RWPE2 (cell line): ENCODE results near the gene TM4SF20.

Experiments
- ATAC-seq: fragments of 200-7000 bp; cut with Tn5 transposase; 3 replicates; pipeline ENCODE4 v1.9.1; 2021; ENCODE audit warnings: low read depth
- DNase-seq: peaks from one replicate; pipeline ENCODE4 v3.0.0-alpha.2; 2020; ENCODE audit warnings: low spot score
- H3K27ac ChIP-seq: fragments of 450-650 bp; 2 replicates; pipeline ENCODE4 v1.5.1; 2017; ENCODE audit warnings: mild to moderate bottlenecking; ENCODE audit not compliant: poor library complexity, severe bottlenecking
- H3K27me3 ChIP-seq: fragments of 250-450 bp; sonication (Bioruptor Pico); 2 replicates; pipeline ENCODE4 v1.5.1; 2021; ENCODE audit warnings: mild to moderate bottlenecking, moderate library complexity; ENCODE audit not compliant: insufficient read depth, poor library complexity, severe bottlenecking
- H3K36me3 ChIP-seq: fragments of 250-450 bp; sonication (Bioruptor Pico); 2 replicates; pipeline ENCODE4 v1.5.1; 2020; ENCODE audit warnings: low read depth, mild to moderate bottlenecking, moderate library complexity
- H3K4me1 ChIP-seq: fragments of 250-450 bp; sonication (Bioruptor Pico); 2 replicates; pipeline ENCODE4 v1.5.1; 2021; ENCODE audit warnings: mild to moderate bottlenecking, moderate library complexity; ENCODE audit not compliant: insufficient read depth, poor library complexity, severe bottlenecking
- H3K4me3 ChIP-seq: fragments of 250-450 bp; sonication (Bioruptor Pico); 2 replicates; pipeline ENCODE4 v1.5.1; 2021; ENCODE audit warnings: mild to moderate bottlenecking, moderate library complexity; ENCODE audit not compliant: severe bottlenecking
- H3K9me3 ChIP-seq: fragments of 250-450 bp; sonication (Bioruptor Pico); 2 replicates; pipeline ENCODE4 v1.5.1; 2021; ENCODE audit warnings: mild to moderate bottlenecking, moderate library complexity; ENCODE audit not compliant: severe bottlenecking
- TF ChIP-seq, protein P1 (sequence below): fragments of 450-650 bp; IDR thresholded peaks from one replicate; pipeline ENCODE4 v1.5.1; 2017; ENCODE audit warnings: mild to moderate bottlenecking, moderate library complexity; ENCODE audit not compliant: poor library complexity, severe bottlenecking

TM4SF20 gene

GRCh38 chr2:227337442-227337841 lies 41.7 kb downstream of the TM4SF20 start:
- DNase-seq = no peak
- Histone ChIP-seq H3K9me3 (no peaks in the 10 kb centered on the region), H3K27ac (no peak overlapping the region), H3K36me3 (peaks cover 65% of the 10 kb centered on the region), H3K27me3 (no peaks in the 10 kb centered on the region), H3K4me3 (no peak overlapping the region), H3K4me1 (no peaks in the 10 kb centered on the region)
- TF ChIP-seq, protein P1, sequence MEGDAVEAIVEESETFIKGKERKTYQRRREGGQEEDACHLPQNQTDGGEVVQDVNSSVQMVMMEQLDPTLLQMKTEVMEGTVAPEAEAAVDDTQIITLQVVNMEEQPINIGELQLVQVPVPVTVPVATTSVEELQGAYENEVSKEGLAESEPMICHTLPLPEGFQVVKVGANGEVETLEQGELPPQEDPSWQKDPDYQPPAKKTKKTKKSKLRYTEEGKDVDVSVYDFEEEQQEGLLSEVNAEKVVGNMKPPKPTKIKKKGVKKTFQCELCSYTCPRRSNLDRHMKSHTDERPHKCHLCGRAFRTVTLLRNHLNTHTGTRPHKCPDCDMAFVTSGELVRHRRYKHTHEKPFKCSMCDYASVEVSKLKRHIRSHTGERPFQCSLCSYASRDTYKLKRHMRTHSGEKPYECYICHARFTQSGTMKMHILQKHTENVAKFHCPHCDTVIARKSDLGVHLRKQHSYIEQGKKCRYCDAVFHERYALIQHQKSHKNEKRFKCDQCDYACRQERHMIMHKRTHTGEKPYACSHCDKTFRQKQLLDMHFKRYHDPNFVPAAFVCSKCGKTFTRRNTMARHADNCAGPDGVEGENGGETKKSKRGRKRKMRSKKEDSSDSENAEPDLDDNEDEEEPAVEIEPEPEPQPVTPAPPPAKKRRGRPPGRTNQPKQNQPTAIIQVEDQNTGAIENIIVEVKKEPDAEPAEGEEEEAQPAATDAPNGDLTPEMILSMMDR = no peak
- ATAC-seq = no peak

DNA sequence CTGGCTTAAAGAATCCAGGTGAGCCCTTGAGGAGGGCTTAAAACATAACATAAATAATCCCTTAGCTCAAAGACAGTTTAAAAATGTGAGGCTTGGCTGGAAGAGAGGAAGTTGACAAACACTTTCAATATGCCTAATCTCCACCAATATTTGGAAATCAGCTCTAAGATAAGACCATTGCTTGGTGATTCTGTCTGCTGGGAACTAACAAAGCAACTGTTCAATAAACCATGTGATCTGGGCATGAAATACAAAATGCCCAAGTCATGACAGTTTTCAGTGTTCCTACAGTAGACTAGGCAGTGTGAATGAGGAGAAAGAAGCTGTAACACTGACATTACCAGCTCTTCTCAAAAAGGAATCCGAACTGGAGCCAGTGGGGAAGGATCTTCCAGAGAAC lies 43.4 kb downstream of the TM4SF20 start:
- Histone ChIP-seq H3K27me3 (no peaks in the 10 kb centered on the region), H3K4me1 (no peaks in the 10 kb centered on the region), H3K9me3 (no peaks in the 10 kb centered on the region), H3K36me3 (peaks cover 61% of the 10 kb centered on the region), H3K27ac (no peak overlapping the region), H3K4me3 (no peak overlapping the region)
- ATAC-seq = no peak
- TF ChIP-seq, protein P1 = no peak
- DNase-seq = no peak

DNA sequence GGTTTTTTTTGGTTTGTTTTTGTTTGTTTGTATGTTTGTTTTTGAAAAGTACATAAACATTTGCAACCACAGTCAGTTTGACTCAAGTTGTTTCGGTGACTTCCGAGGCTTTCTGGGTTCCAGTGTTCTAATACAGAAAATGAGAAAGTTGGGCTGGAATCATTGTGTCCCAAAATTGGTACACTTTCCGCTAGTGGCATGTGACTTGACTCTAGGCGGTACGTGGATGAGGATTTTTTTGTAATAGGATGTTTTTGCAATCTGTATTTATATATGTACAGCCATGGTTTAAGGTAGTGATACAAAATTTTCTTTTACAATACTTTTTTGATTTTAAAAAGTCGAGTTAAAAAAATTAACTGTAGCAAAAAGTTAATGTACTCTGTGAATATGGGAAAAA lies 52.3 kb downstream of the TM4SF20 start:
- DNase-seq (no peak), ATAC-seq (no peak)
- H3K4me1 ChIP-seq = peaks cover 14% of the 10 kb centered on the region
- peak overlapping the region; percentile 93 for H3K4me3 ChIP-seq
- TF ChIP-seq, protein P1 = no peak
- peaks cover 33% of the 10 kb centered on the region for H3K36me3 ChIP-seq
- H3K27ac ChIP-seq = no peak overlapping the region
- H3K27me3 ChIP-seq = no peaks in the 10 kb centered on the region
- H3K9me3 ChIP-seq = no peaks in the 10 kb centered on the region

- Histone ChIP-seq H3K4me1 (peaks cover 14% of the 10 kb centered on the region), H3K4me3 (peak overlapping the region; percentile 93), H3K36me3 (peaks cover 24% of the 10 kb centered on the region), H3K27ac (peak overlapping the region; percentile 59), H3K9me3 (no peaks in the 10 kb centered on the region), H3K27me3 (no peaks in the 10 kb centered on the region)
- TF ChIP-seq, protein P1 = no peak
- peak; percentile 54 for ATAC-seq
- no peak for DNase-seq
Observed at GRCh38 chr2:227325839-227326195, 53.3 kb downstream of the TM4SF20 start.

DNA sequence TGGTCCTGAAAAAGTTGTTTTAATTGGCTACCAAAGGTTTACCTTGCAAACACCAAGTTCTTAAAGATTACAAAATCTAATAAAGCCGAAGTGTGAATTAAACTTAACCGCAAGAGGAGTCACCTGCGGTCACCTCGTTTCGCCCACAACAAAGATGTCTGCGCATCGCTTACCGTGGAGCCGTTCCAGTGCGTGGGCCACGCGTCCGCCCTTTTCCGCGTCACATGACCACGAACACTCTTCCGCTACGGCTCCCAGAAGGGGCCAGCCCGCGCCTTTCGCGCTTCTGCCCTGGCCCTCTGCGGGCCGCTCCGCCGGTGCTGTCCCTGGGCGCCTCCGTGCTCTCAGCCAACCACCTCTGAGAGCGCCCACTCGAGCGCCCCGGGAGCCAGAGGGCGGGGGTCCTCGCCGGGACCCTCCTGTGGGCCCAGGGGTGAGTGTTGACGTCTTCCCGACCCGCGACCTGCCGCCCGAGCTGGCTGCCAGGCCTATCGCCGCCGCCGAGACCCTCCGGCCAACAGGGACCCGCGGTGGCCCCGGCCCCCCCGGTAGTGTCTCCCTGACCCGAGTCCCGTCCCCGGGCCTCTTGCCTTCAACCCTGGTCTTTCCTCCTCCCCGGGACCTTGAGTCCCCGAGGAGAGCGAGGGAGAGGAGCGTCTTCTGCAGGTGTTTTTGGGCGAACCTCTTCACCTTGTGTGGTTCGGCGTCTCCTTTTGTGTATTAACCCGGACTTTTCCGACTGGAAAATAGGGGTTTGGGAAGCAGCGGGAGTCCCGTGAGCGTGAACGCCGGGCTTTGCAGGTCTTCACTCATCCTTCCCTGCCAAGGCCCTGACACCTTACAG lies 53.9 kb downstream of the TM4SF20 start, which contains the start of gene MFF:
Gene MFF, plus strand, starts transcription at position 257 of the 844 bp plus-strand sequence. CDS start 5,415 bp downstream, outside the sequence.
- peak within 1 kb of the TSS; percentile 59 for H3K27ac ChIP-seq
- H3K9me3 ChIP-seq = no peaks in the 10 kb centered on the region
- DNase-seq (peak; percentile 88), ATAC-seq (peak; percentile 93)
- TF ChIP-seq, protein P1 = peak; percentile 50
- H3K4me3 ChIP-seq = peak within 1 kb of the TSS; percentile 93
- H3K36me3 ChIP-seq = peaks cover 18% of the 10 kb centered on the region
- no peaks in the 10 kb centered on the region for H3K27me3 ChIP-seq
- H3K4me1 ChIP-seq = peaks cover 14% of the 10 kb centered on the region
